Measurements from ENCODE around the gene RGS6.

The RGS6 gene

GRCh38 chr14:72439707-72440106 is 507.5 kb downstream of the RGS6 start:
- no peaks in the 10 kb centered on the region for H3K36me3 Mint-ChIP-seq (ENCODE audit: low read depth)
- peaks cover 28% of the 10 kb centered on the region for H3K4me1 Mint-ChIP-seq (ENCODE audit: low read depth)
- H3K4me3 Mint-ChIP-seq: no peak overlapping the region
- intact Hi-C loops (cut with micrococcal nuclease): no loop called here
- no peak overlapping the region for H3K27ac Mint-ChIP-seq
- H3K9me3 Mint-ChIP-seq: no peaks in the 10 kb centered on the region
- peaks cover 39% of the 10 kb centered on the region for H3K27me3 Mint-ChIP-seq

- Mint-ChIP-seq H3K4me3 (no peak overlapping the region), H3K4me1 (ENCODE audit: low read depth) (peaks cover 28% of the 10 kb centered on the region), H3K27me3 (peaks cover 39% of the 10 kb centered on the region), H3K36me3 (ENCODE audit: low read depth) (no peaks in the 10 kb centered on the region), H3K9me3 (no peaks in the 10 kb centered on the region), H3K27ac (no peak overlapping the region)
- intact Hi-C loops (cut with micrococcal nuclease): no loop called here
These were observed 511.0 kb downstream of the RGS6 start for GRCh38 chr14:72443256-72443655.

- Mint-ChIP-seq H3K4me1 (ENCODE audit: low read depth) (peaks cover 24% of the 10 kb centered on the region), H3K36me3 (ENCODE audit: low read depth) (no peaks in the 10 kb centered on the region), H3K27me3 (peaks cover 31% of the 10 kb centered on the region), H3K9me3 (no peaks in the 10 kb centered on the region), H3K27ac (peak overlapping the region; percentile 5), H3K4me3 (peak overlapping the region; percentile 35)
- intact Hi-C loops (cut with micrococcal nuclease): no loop called here
These were observed 511.8 kb downstream of the RGS6 start for GRCh38 chr14:72443991-72444441.

GRCh38 chr14:72444701-72445100 is 512.5 kb downstream of the RGS6 start:
- no peaks in the 10 kb centered on the region for H3K36me3 Mint-ChIP-seq (ENCODE audit: low read depth)
- no peak overlapping the region for H3K27ac Mint-ChIP-seq
- intact Hi-C loops (cut with micrococcal nuclease): no loop called here
- no peak overlapping the region for H3K4me3 Mint-ChIP-seq
- no peaks in the 10 kb centered on the region for H3K9me3 Mint-ChIP-seq
- H3K27me3 Mint-ChIP-seq: peaks cover 26% of the 10 kb centered on the region
- H3K4me1 Mint-ChIP-seq (ENCODE audit: low read depth): peaks cover 21% of the 10 kb centered on the region

GRCh38 chr14:72448212-72448611 is 516.0 kb downstream of the RGS6 start:
- Mint-ChIP-seq H3K36me3 (ENCODE audit: low read depth) (no peaks in the 10 kb centered on the region), H3K4me1 (ENCODE audit: low read depth) (peaks cover 28% of the 10 kb centered on the region), H3K4me3 (no peak overlapping the region), H3K27me3 (peaks cover 35% of the 10 kb centered on the region), H3K9me3 (no peaks in the 10 kb centered on the region), H3K27ac (no peak overlapping the region)
- intact Hi-C loops (cut with micrococcal nuclease): no loop called here

GRCh38 chr14:72450473-72451044 is 518.3 kb downstream of the RGS6 start:
- Mint-ChIP-seq H3K4me3 (no peak overlapping the region), H3K36me3 (ENCODE audit: low read depth) (no peaks in the 10 kb centered on the region), H3K4me1 (ENCODE audit: low read depth) (peaks cover 13% of the 10 kb centered on the region), H3K9me3 (no peaks in the 10 kb centered on the region), H3K27ac (no peak overlapping the region), H3K27me3 (peaks cover 31% of the 10 kb centered on the region)
- intact Hi-C loops (cut with micrococcal nuclease): no loop called here

- intact Hi-C loops (cut with micrococcal nuclease): no loop called here
- Mint-ChIP-seq H3K4me1 (ENCODE audit: low read depth) (peaks cover 13% of the 10 kb centered on the region), H3K27me3 (peaks cover 33% of the 10 kb centered on the region), H3K36me3 (ENCODE audit: low read depth) (no peaks in the 10 kb centered on the region), H3K4me3 (no peak overlapping the region), H3K27ac (no peak overlapping the region), H3K9me3 (no peaks in the 10 kb centered on the region)
These were observed 519.1 kb downstream of the RGS6 start for GRCh38 chr14:72451054-72451972.

- Mint-ChIP-seq H3K4me3 (no peak overlapping the region), H3K4me1 (ENCODE audit: low read depth) (peaks cover 13% of the 10 kb centered on the region)
- intact Hi-C loops (cut with micrococcal nuclease): no loop called here
These were observed 520.5 kb downstream of the RGS6 start for GRCh38 chr14:72452774-72453173.

GRCh38 chr14:72454388-72455160 is 522.3 kb downstream of the RGS6 start:
- Mint-ChIP-seq H3K4me3 (no peak overlapping the region), H3K36me3 (ENCODE audit: low read depth) (no peaks in the 10 kb centered on the region), H3K27ac (no peak overlapping the region), H3K9me3 (no peaks in the 10 kb centered on the region), H3K4me1 (ENCODE audit: low read depth) (peaks cover 13% of the 10 kb centered on the region), H3K27me3 (peaks cover 34% of the 10 kb centered on the region)
- intact Hi-C loops (cut with micrococcal nuclease): no loop called here

More at GRCh38 chr14:72452774-72453173, 520.5 kb downstream of the RGS6 start:
- Mint-ChIP-seq H3K27ac (no peak overlapping the region), H3K36me3 (ENCODE audit: low read depth) (no peaks in the 10 kb centered on the region), H3K9me3 (no peaks in the 10 kb centered on the region), H3K27me3 (peaks cover 33% of the 10 kb centered on the region)

- no peaks in the 10 kb centered on the region for H3K36me3 Mint-ChIP-seq (ENCODE audit: low read depth)
- H3K4me1 Mint-ChIP-seq (ENCODE audit: low read depth): no peaks in the 10 kb centered on the region
- H3K27me3 Mint-ChIP-seq: peaks cover 12% of the 10 kb centered on the region
- no peak overlapping the region for H3K27ac Mint-ChIP-seq
- no peak overlapping the region for H3K4me3 Mint-ChIP-seq
- H3K9me3 Mint-ChIP-seq: no peaks in the 10 kb centered on the region
- intact Hi-C loops (cut with micrococcal nuclease): no loop called here
These were observed 525.4 kb downstream of the RGS6 start for GRCh38 chr14:72457641-72458040.

GRCh38 chr14:72462056-72462455 is 529.8 kb downstream of the RGS6 start:
- no peaks in the 10 kb centered on the region for H3K4me1 Mint-ChIP-seq (ENCODE audit: low read depth)
- peaks cover 1% of the 10 kb centered on the region for H3K27me3 Mint-ChIP-seq
- no peak overlapping the region for H3K4me3 Mint-ChIP-seq
- intact Hi-C loops (cut with micrococcal nuclease): no loop called here
- no peak overlapping the region for H3K27ac Mint-ChIP-seq
- H3K9me3 Mint-ChIP-seq: peaks cover 12% of the 10 kb centered on the region
- no peaks in the 10 kb centered on the region for H3K36me3 Mint-ChIP-seq (ENCODE audit: low read depth)

- Mint-ChIP-seq H3K9me3 (peaks cover 12% of the 10 kb centered on the region), H3K27ac (no peak overlapping the region), H3K4me3 (no peak overlapping the region), H3K36me3 (ENCODE audit: low read depth) (no peaks in the 10 kb centered on the region), H3K27me3 (peaks cover 1% of the 10 kb centered on the region), H3K4me1 (ENCODE audit: low read depth) (no peaks in the 10 kb centered on the region)
- intact Hi-C loops (cut with micrococcal nuclease): no loop called here
These were observed 531.1 kb downstream of the RGS6 start for GRCh38 chr14:72463291-72463866.

- peaks cover 1% of the 10 kb centered on the region for H3K27me3 Mint-ChIP-seq
- H3K36me3 Mint-ChIP-seq (ENCODE audit: low read depth): no peaks in the 10 kb centered on the region
- no peak overlapping the region for H3K4me3 Mint-ChIP-seq
- no peaks in the 10 kb centered on the region for H3K4me1 Mint-ChIP-seq (ENCODE audit: low read depth)
- no peak overlapping the region for H3K27ac Mint-ChIP-seq
- intact Hi-C loops (cut with micrococcal nuclease): no loop called here
- peaks cover 12% of the 10 kb centered on the region for H3K9me3 Mint-ChIP-seq
These were observed 532.0 kb downstream of the RGS6 start for GRCh38 chr14:72464226-72464625.

GRCh38 chr14:72466325-72466724 is 534.1 kb downstream of the RGS6 start:
- intact Hi-C loops (cut with micrococcal nuclease): no loop called here
- Mint-ChIP-seq H3K36me3 (ENCODE audit: low read depth) (no peaks in the 10 kb centered on the region), H3K27me3 (peaks cover 1% of the 10 kb centered on the region), H3K27ac (no peak overlapping the region), H3K9me3 (peaks cover 12% of the 10 kb centered on the region), H3K4me1 (ENCODE audit: low read depth) (no peaks in the 10 kb centered on the region), H3K4me3 (no peak overlapping the region)
